ENCODE measurements around the gene P3R3URF. TPM values are rescaled to one million over a fixed set of nuclear protein-coding genes. Genes with fewer than 3 reads are reported as not detected.
A peak's percentile ranks its signal among the peaks of the same experiment; 100 is the strongest.

P3R3URF gene
- total RNA-seq, 1 experiment from 2014 or later = not detected

DNA sequence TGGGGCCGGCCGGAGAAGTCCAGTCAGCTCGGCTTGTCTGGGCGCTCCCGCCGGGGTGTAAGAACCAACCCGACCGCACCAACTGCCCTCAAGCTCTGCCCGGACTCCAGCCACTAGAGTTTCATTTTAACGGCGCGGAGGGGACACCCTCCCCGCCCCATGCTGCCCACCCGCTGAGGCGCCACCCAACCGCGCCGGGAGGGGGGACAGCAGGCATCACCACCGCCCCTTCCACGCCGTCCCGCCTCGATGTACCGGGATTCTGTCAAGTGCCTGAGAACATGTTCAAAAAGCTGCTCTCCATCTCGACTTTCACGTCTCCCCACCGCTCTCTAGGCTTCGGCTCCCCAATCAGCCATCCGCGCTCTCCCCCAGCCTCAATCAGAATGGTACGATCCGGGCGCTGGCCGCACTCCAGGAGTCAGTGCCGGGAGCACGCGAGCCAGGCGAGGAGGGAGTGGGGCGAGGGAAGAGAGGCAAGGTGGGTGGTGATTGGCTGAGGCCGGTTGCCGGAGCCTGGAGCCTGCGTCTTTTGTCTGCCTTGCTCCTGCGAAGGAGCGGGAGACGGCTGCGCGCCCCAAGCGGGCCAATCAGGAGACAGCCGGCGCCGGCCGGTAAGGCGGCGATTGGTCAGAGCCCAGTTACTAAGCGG, 43.6 kb downstream of the P3R3URF start, which contains the start of gene PIK3R3:
PIK3R3 (minus strand) TSS at position 101 of the 652 bp plus-strand sequence. CDS start 677 bp downstream, outside the sequence.
- DNase-seq (ENCODE audit: low read depth) = peak; percentile 99

DNA sequence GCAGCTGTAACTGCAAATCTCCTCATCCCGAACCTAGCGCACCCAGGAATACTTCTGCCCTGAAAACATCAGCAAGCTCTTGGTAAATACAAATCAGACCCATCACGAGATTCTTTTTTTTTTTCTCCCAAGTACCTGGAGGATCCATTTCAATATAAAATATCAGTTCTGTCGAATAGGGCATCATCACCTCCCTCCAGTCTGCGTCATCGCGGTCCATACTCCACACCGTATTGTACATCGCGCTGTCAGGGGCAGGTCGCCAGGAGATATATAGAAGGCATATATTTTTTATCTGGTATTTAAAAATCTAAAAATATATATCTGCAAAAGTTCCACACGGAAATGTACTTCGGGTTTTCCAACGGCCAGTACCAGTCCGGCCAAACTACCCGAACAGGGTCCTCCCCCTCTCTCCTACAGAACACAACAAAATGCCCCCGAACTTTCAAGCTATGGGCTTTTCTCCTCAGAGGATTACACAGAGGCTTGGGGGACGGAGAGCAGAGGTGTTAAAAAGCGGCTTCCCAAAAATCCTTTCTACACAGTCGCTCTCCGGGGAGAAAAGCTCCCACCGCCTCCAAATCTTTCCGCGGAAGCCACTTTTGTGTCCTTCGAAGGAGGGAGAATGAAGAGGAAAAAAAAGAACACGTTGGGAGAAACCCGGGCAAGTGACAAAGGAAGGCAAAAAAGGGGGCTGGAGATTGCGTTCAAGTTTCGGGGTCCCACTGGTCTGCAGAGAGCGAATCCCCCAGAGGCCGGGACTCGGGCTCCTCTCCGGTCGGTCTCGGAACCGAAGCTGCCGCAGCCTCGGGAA, 44.4 kb downstream of the P3R3URF start:
- DNase-seq (ENCODE audit: low read depth) = peak; percentile 25

DNA sequence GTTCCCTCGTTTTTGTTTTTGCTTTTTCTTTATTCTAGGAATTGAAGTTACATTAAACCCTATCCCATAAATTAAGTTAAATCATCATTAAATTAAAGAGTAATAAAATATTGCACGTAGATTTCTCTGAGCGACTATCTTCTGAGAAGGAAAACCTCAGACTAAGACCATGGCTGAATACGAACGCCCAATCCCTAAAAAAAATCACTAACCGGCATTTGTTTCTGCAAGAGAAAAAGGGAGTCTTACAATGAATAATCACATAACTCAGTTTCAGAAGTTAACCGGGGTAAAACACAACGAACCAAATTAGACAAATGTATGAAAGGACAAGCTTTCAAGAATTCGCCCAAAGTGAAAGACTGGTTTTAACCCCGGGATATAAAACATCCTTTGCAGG, 45.2 kb downstream of the P3R3URF start:
- peak; percentile 24 for DNase-seq (ENCODE audit: low read depth)

DNA sequence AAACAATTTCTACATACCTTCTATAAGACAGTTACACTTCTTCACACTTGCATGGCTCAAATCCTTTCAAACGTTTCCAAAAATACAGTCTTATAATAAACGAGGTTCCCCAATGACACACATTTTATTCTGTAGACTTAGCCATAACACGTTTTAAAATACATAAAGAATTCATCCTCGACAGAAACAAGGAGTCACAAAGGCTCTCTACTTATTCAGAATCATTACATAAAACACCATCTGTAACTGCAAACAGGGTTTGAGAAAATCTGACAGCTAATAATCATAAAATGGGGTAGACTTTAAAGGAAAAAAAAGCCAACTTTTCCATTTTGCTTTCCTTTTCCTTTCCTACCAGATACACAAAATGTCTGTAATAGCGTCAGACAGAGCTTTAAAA, 45.7 kb downstream of the P3R3URF start:
- no peak for DNase-seq (ENCODE audit: low read depth)

DNA sequence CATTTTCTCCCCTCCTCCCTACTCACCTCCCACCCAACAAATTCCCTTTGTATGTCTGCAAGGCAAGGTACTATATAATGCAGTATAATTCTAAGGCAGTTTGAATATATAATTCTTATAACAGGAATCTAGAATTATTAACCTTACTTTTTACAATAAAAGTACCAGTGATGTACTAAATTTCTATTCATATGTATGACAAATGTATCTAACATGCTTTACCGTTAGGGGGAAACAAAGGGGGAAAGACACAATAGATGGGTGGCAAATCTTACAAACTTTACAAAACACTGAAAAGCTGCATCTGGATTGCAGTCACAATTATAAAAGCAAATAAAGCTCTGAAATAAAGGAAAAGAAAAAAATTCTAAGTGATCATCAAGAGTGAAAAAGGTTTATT, 46.2 kb downstream of the P3R3URF start:
- no peak for DNase-seq (ENCODE audit: low read depth)

DNA sequence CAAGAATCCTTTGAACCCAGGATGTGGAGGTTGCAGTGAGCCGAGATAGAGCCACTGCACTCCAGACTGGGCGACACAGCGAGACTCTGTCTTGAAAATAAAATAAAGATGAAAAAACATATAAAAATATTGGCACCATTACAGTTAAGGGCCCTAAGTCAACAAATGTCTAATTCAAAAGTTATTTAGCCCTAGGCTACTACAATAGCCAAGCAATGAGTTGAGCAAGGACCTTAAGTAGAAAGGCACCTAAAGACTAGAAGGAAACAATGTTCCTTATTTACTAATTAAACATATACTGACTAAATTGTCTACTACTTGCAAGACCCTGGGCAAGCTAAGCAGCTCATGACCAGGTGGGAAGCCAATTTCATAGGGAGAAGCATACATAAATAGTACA, 47.9 kb downstream of the P3R3URF start:
- DNase-seq (ENCODE audit: low read depth) = peak; percentile 53

Other genes with a start within 250 kb of the P3R3URF start
- gene PIK3R3, start 43.9 kb downstream of the P3R3URF start, total RNA-seq (2014; rRNA removed; shearing (Covaris generic)) = 10.5 and 10.8 TPM in 2 replicates
- 0.48 TPM in 1 of 2 replicates, not detected in the other for gene TSPAN1, start 1.4 kb downstream of the P3R3URF start, total RNA-seq (2014; rRNA removed; shearing (Covaris generic))
- gene POMGNT1, start 21.9 kb upstream of the P3R3URF start, total RNA-seq (2014; rRNA removed; shearing (Covaris generic)) = 52.9 and 57.0 TPM in 2 replicates
- gene LURAP1, start 26.8 kb upstream of the P3R3URF start, total RNA-seq (2014; rRNA removed; shearing (Covaris generic)) = 4.4 and 4.5 TPM in 2 replicates
- gene RAD54L, start 71.3 kb upstream of the P3R3URF start, total RNA-seq (2014; rRNA removed; shearing (Covaris generic)) = 12.7 and 13.1 TPM in 2 replicates
- 60.8 and 63.3 TPM in 2 replicates for gene LRRC41, start 127.1 kb upstream of the P3R3URF start, total RNA-seq (2014; rRNA removed; shearing (Covaris generic))
- 747 and 790 TPM in 2 replicates for gene UQCRH, start 127.2 kb upstream of the P3R3URF start, total RNA-seq (2014; rRNA removed; shearing (Covaris generic))
- 8.1 and 8.8 TPM in 2 replicates for gene NSUN4, start 164.3 kb upstream of the P3R3URF start, total RNA-seq (2014; rRNA removed; shearing (Covaris generic))
- not detected in 2 replicates for gene FAAH, start 217.8 kb upstream of the P3R3URF start, total RNA-seq (2014; rRNA removed; shearing (Covaris generic))